Osteoblast (primary cell): Measurements from ENCODE around the gene ADD1. TPM values are rescaled to one million over a fixed set of nuclear protein-coding genes. Genes with fewer than 3 reads are reported as not detected.

Experiments
- DNase-seq: peaks from one replicate; pipeline ENCODE4 v3.0.0; 2011; ENCODE audit warnings: low spot score, mixed read lengths; ENCODE audit not compliant: insufficient read length; ENCODE audit errors: missing footprints
- H2AFZ ChIP-seq: 2 replicates; pipeline ENCODE4 v1.6.0; 2011; ENCODE audit warnings: mild to moderate bottlenecking, low read length
- H3K27ac ChIP-seq: 2 replicates; pipeline ENCODE4 v1.5.1; 2011; ENCODE audit warnings: mild to moderate bottlenecking, low read depth, low read length, moderate library complexity
- H3K27me3 ChIP-seq: 2 replicates; pipeline ENCODE4 v1.6.0; 2012; ENCODE audit warnings: mild to moderate bottlenecking, control low read depth, inconsistent platforms, low read length, moderate library complexity; ENCODE audit not compliant: insufficient read depth
- H3K36me3 ChIP-seq: 2 replicates; pipeline ENCODE4 v1.5.1; 2011; ENCODE audit warnings: mild to moderate bottlenecking, low read length, control low read depth, moderate library complexity; ENCODE audit not compliant: insufficient read depth
- H3K4me1 ChIP-seq: 2 replicates; pipeline ENCODE4 v1.5.1; 2011; ENCODE audit warnings: mild to moderate bottlenecking, low read length, control low read depth, moderate library complexity; ENCODE audit not compliant: insufficient read depth
- H3K4me2 ChIP-seq: 2 replicates; pipeline ENCODE4 v1.6.0; 2011; ENCODE audit warnings: mild to moderate bottlenecking, low read length; ENCODE audit not compliant: insufficient read depth
- H3K4me3 ChIP-seq: fragments of 200-600 bp; sonication (generic); 3 replicates; pipeline ENCODE4 v1.5.1; 2012; ENCODE audit warnings: mild to moderate bottlenecking, low read length, inconsistent platforms; ENCODE audit not compliant: insufficient read depth
- H3K79me2 ChIP-seq: 2 replicates; pipeline ENCODE4 v1.6.0; 2012; ENCODE audit warnings: mild to moderate bottlenecking, low read length, control low read depth, inconsistent platforms; ENCODE audit not compliant: insufficient read depth
- H3K9me3 ChIP-seq: 2 replicates; pipeline ENCODE4 v1.5.1; 2011; ENCODE audit warnings: low read depth, low read length, control low read depth
- H4K20me1 ChIP-seq: 2 replicates; pipeline ENCODE4 v1.6.0; 2012; ENCODE audit warnings: mild to moderate bottlenecking, low read length, control low read depth; ENCODE audit not compliant: insufficient read depth
- CTCF ChIP-seq: IDR thresholded peaks from 2 replicates; pipeline ENCODE4 v1.5.1; 2011; ENCODE audit warnings: mild to moderate bottlenecking, low read depth, low read length, moderate library complexity; ENCODE audit errors: extremely low read depth
- total RNA-seq: library from RNA; depleted of rRNA; stranded (reverse); fragments of >200 nt; gene quantifications from 2 replicates; pipeline ENCODE4 v1.2.3, GENCODE V29; 2012

The ADD1 gene
- total RNA-seq, 1 donor: 200 TPM

DNA sequence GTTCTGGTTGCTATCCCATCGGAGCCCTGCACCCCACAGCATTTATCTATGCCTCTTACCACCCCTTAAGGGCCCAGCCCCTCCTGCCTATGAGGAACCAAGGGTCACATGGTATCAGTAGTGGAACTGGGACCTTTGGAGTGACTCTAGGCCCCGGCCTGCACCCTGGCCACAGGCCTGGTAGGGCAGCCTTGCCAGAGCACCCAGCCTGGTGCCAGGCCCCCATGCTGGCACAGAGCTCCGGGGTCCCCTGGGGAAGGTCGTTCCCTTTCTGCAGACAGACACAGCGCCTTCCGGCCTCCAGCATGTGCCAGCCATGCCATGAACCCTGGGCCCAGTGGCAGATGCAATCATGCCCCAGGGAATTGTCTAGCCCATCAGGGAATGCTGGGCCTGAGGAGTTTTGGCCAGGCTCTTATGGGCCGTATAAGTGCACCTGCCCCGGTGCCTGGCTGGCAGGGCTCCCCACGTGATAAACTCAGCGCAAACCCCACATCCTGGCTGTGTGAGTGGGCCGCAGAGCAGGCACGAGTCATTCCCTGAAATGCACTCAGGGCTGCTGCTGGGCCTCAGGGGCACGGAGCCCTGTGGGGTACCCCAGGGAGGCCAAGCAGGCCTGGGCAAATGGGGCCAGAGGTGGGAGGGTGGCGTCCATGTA is 19.8 kb upstream of the ADD1 start:
- H3K4me2 ChIP-seq: no peak overlapping the region
- no peak overlapping the region for H3K27ac ChIP-seq
- no peaks in the 10 kb centered on the region for H3K4me1 ChIP-seq
- peaks cover 24% of the 10 kb centered on the region for H4K20me1 ChIP-seq
- H3K9me3 ChIP-seq: no peaks in the 10 kb centered on the region
- H3K79me2 ChIP-seq: peaks cover 27% of the 10 kb centered on the region
- H3K36me3 ChIP-seq: peaks cover 30% of the 10 kb centered on the region
- peak; percentile 82 for DNase-seq
- no peak overlapping the region for H2AFZ ChIP-seq
- H3K27me3 ChIP-seq: no peaks in the 10 kb centered on the region
- TF ChIP-seq CTCF: no peak
- H3K4me3 ChIP-seq: no peak overlapping the region

GRCh38 chr4:2824329-2824835 is 19.3 kb upstream of the ADD1 start:
- no peaks in the 10 kb centered on the region for H3K27me3 ChIP-seq
- no peak for TF ChIP-seq CTCF
- peaks cover 22% of the 10 kb centered on the region for H3K79me2 ChIP-seq
- no peak overlapping the region for H3K4me3 ChIP-seq
- no peak overlapping the region for H3K4me2 ChIP-seq
- H3K9me3 ChIP-seq: no peaks in the 10 kb centered on the region
- no peak overlapping the region for H3K27ac ChIP-seq
- peaks cover 32% of the 10 kb centered on the region for H3K36me3 ChIP-seq
- DNase-seq: peak; percentile 70
- no peaks in the 10 kb centered on the region for H3K4me1 ChIP-seq
- H2AFZ ChIP-seq: no peak overlapping the region
- H4K20me1 ChIP-seq: peaks cover 23% of the 10 kb centered on the region

GRCh38 chr4:2824836-2825381 is 18.7 kb upstream of the ADD1 start:
- no peaks in the 10 kb centered on the region for H3K4me1 ChIP-seq
- no peak for TF ChIP-seq CTCF
- peaks cover 32% of the 10 kb centered on the region for H3K36me3 ChIP-seq
- peak; percentile 75 for DNase-seq
- H3K27ac ChIP-seq: no peak overlapping the region
- no peak overlapping the region for H2AFZ ChIP-seq
- no peaks in the 10 kb centered on the region for H3K9me3 ChIP-seq
- H3K4me3 ChIP-seq: no peak overlapping the region
- H4K20me1 ChIP-seq: peaks cover 18% of the 10 kb centered on the region
- no peak overlapping the region for H3K4me2 ChIP-seq
- H3K79me2 ChIP-seq: peaks cover 17% of the 10 kb centered on the region
- H3K27me3 ChIP-seq: no peaks in the 10 kb centered on the region

DNA sequence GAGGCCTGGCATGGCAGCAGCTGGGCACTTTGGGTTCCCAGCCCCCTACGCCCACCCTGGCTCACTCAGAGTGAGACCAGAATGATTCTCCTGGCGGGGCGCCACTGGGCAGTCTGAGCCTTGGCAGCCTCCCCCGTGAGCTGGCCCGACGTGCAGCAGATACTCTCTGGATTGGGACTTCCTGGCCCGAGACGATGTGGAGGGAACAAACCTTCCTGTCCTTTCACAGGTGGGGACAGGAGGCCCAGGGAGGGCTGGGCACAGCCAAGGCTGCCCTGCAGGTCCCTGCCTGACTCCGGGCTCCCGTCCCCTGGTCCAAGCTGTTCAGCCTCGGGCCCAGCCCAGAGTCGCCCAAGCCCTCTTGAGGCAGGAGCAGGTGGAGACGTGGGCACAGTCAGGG is 17.9 kb upstream of the ADD1 start:
- Histone ChIP-seq H3K36me3 (peaks cover 36% of the 10 kb centered on the region), H3K9me3 (no peaks in the 10 kb centered on the region), H3K4me3 (no peak overlapping the region), H3K27ac (no peak overlapping the region), H3K4me2 (no peak overlapping the region), H4K20me1 (peaks cover 10% of the 10 kb centered on the region), H2AFZ (no peak overlapping the region), H3K27me3 (no peaks in the 10 kb centered on the region), H3K79me2 (peaks cover 8% of the 10 kb centered on the region), H3K4me1 (no peaks in the 10 kb centered on the region)
- no peak for DNase-seq
- no peak for TF ChIP-seq CTCF
